Heart left ventricle (tissue), 13 donors: ENCODE measurements around the gene ARPP21.

Source experiments
- POLR2A ChIP-seq, 2 donors: fragments of 450-650 bp; IDR thresholded peaks; one replicate each; pipeline ENCODE4 v1.6.1; 2017; ENCODE audit warnings: antibody characterized with exemption in 2 of 2, mild to moderate bottlenecking in 2 of 2, moderate library complexity in 2 of 2
- TF ChIP-seq, protein P1 (sequence below), 12 donors: fragments of 200-600 bp; sonication (generic) in 4 of 12; IDR thresholded peaks; one replicate each; pipeline versions ENCODE4 v1.5.0 to v1.8.0; 2018 to 2022; ENCODE audit warnings: antibody characterized with exemption in 12 of 12, mild to moderate bottlenecking in 5 of 12
- donor health status: ischemic (EF 13 %, LVEDD 7.1; RV severe dilation, severe dysfunction).
- donor health status: DM: no; HTN: yes; CAD: no.
- donor health status: DM: no; HTN: no; CAD: no.
- donor health status: ischemic (EF 25% LVEDD 6.9; RV normal size, moderate dysfunction).
- donor health status: ischemic (EF 25% LVEDD 5.7; RV mildly dilated, moderate dysfunction).
- donor health status: ischemic (EF 35%, LVEDD 5.7; RV mildly dilated, moderate dysfunction).
- donor health status: nonischemic (EF 11% LVEDD 7.7; RV severe dilation, severe dysfunction).
- donor health status: DM: yes; HTN: yes; CAD: no.
- donor health status: PGD.
- donor health status: ischemic (EF 29% LVEDD 5.4; RV normal size, mild dysfunction).
- donor health status: nonischemic (EF 23%, LVEDD 6.1; RV moderate dilation, normal function).

DNA sequence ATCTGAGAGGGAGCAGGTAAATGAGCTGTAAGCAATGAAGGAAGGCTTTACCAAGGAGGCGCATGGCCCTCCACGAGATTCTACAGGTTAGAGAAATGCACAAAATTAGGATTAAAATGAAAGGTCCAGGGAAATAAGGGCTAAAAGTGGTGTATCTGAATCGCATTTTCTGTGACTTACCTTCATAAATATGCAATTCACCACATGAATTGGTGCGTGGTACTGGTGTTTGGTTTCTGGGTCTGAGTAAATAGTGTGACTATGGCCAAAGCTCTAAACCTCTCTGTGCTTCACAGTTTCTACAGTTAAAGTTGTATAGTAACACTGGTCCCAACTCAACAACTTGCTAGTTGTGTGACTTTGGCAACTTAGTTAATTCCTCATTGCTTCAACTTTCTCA lies 8.1 kb downstream of the ARPP21 start:
- TF ChIP-seq, protein P1, sequence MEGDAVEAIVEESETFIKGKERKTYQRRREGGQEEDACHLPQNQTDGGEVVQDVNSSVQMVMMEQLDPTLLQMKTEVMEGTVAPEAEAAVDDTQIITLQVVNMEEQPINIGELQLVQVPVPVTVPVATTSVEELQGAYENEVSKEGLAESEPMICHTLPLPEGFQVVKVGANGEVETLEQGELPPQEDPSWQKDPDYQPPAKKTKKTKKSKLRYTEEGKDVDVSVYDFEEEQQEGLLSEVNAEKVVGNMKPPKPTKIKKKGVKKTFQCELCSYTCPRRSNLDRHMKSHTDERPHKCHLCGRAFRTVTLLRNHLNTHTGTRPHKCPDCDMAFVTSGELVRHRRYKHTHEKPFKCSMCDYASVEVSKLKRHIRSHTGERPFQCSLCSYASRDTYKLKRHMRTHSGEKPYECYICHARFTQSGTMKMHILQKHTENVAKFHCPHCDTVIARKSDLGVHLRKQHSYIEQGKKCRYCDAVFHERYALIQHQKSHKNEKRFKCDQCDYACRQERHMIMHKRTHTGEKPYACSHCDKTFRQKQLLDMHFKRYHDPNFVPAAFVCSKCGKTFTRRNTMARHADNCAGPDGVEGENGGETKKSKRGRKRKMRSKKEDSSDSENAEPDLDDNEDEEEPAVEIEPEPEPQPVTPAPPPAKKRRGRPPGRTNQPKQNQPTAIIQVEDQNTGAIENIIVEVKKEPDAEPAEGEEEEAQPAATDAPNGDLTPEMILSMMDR (IDR thresholded peaks at IDR 0.05) = no peak
- TF ChIP-seq POLR2A (IDR thresholded peaks at IDR 0.05) = no peak
